A673 (cell line): Measurements from ENCODE around the gene SH2D1A.

Experiments
- CTCF ChIP-seq: fragments of 300-800, 200-600 bp; sonication (generic); conservative IDR thresholded peaks from 2 replicates; pipeline ENCODE4 v1.5.1; 2017; ENCODE audit warnings: low read depth, mild to moderate bottlenecking, antibody characterized with exemption, low read length, moderate library complexity, mixed read lengths
- EZH2 ChIP-seq: fragments of 200-600 bp; sonication (generic); IDR thresholded peaks from 2 replicates; pipeline ENCODE4 v1.6.1; 2017; ENCODE audit warnings: borderline replicate concordance, low read depth, mild to moderate bottlenecking, mixed read lengths, antibody characterized with exemption, low read length; ENCODE audit not compliant: poor library complexity, severe bottlenecking

GRCh38 chrX:124362761-124363160, 16.4 kb downstream of the SH2D1A start:
- TF ChIP-seq EZH2 (no peak), CTCF (no peak)
